Measurements from ENCODE around the gene ATP1B4.
"Not testable (repeated sequence)": the region's sequence is repeated elsewhere in the genome, so short reads cannot be mapped to it uniquely, and the experiment has no call there.

The ATP1B4 gene

DNA sequence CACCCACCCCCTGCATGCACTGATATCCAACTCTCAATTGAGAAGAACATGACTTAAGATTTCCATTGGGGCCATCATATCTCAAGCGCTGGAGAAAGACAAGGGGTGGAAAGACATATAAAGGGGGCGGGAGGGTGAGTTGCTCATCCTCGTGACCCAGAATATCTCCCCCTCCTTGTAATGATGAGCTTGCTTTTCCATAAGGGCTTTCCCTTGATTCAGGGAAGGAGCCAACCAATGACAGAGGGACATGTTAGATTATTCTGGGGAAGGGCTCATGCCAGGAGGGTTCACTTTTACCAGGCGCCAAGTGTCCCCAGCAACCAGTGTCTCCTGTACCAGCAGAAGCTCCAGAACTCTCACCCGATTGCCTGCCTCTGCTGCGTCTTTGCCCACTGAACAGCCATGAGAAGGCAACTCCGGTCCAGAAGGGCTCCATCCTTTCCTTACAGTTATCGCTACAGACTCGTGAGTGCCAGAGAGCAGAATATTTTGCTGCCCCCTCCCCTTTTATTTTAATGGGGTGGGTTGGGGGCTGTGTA is at the start of gene ATP1B4:
ATP1B4 (plus strand) TSS at position 326 of the 542 bp plus-strand sequence; CDS start at position 406, 80 bp downstream.
- in situ Hi-C loops (cut with MboI; ENCODE audit: low sequenced_read_pairs) = no loop called here

DNA sequence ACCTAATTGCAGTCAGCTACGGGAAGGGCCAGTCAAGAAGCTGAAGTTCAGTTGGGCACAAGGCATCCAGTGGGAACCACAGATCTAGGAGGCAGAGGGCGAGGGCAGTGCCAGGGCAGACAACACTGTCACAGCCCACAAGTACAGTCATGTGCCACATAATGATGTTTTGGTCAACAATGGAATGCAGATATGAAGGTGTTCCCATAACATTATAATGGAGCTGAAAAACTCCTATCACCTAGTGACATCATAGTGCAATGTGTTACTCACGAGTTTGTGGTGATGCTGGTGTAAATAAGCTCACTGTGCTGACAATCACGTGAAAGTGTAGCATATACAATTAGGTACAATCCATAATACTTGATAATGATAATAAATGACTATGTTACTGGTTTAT is 46.1 kb upstream of the ATP1B4 start:
- in situ Hi-C loops (cut with MboI; ENCODE audit: low sequenced_read_pairs) = no loop called here

DNA sequence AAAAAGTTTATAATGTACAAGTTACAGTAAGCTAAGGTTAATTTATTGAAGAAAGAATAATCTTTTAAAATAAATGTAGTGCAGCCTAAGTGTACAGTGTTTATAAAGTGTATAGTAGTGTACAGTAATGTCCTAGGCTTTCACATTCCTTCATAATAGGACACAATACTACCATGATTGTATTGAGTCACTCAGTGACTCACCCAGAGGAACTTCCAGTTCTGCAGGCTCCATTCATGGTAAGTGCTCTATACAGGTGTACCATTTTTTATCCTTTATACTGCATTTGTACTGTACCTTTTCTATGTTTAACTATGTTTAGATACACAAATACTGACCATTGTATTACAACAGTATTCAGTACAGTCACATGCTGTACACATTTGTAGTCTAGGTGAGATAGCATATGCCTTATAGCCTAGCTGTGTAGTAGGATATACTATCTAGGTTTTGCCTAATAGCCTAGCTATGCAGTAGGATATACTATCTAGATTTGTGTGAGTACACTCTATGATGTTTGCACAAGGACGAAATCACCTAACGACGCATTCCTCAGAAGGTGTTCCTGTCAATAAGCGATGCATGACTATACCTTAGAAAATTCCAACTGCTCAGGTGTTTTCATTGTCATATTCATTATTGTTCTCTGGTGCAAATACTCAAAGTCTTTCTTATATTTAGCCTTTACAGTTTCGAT is 45.2 kb upstream of the ATP1B4 start:
- in situ Hi-C loops (cut with MboI; ENCODE audit: low sequenced_read_pairs) = no loop called here

DNA sequence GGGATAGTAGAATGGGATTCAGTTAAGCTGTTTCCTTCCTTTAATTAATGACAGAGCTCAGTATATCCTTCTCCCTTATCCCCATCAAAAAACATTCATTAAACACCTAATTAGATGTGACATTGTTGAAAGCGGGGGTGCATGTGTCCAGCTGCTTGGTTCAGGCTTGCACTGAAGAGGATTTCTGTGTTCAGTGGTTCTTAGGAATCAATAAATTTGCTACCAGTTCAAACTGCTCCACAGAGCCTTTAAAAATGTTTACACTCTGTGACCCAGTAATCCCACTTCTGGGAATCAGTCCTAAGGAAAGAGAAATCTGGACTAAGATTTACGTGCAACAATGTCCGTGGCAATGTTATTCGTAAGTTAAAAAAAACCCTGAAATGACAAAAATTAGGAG is 43.5 kb upstream of the ATP1B4 start:
- in situ Hi-C loops (cut with MboI; ENCODE audit: low sequenced_read_pairs) = no loop called here

DNA sequence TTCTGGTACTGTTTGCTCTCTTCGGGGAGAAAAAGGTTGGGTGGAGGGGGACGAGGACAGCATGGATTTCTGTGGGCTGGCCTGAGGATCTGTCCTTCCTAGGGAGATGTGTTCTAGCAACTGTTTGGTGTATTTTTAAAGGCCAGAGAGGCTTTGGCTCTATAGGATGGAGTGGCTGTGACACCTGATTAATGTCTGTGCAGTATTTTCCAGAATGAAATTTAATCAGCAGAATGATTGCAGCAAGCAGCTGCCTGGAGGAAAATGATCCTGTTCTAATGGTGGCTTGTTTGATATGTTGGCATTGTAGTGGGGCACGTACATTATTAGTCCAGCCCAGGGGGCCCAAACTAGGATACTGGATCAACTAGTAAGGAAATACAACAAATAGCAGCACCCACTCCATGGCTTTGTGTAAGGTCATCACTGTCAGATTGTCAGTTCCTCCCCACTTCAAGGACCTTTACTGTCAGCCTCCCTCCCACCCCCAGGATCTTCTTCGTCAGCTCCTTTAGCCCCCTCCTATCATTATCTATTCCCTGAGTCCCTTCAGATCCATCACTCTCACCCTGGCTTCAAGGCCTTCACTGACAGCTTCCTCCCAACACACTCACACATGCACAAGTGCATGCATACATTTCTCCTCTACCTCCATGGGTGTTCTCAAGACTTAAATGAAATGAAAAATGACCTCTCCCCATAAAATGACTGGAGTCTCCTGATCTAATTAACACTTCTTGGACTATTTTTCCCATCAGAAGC is 40.2 kb upstream of the ATP1B4 start:
- in situ Hi-C loops (cut with MboI; ENCODE audit: low sequenced_read_pairs) = no loop called here

DNA sequence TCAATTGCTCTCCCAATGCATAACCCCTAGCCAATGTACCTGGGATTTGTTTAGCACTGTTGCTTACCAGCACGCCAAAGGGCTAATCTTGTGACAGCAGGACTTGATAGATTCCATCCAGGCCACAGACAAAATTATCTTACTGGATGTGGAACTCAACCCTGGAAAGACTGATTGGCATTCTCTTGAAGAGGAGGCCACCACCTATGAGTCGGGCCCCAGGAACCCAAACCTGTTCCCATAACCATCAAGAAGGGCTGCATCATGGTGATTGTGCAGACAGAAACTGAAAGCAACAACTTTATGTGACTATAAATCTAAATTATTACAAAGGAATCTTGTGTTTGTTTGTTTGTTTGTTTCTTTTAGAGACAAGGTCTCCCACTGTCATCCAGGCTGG is 30.8 kb upstream of the ATP1B4 start:
- in situ Hi-C loops (cut with MboI; ENCODE audit: low sequenced_read_pairs) = no loop called here

DNA sequence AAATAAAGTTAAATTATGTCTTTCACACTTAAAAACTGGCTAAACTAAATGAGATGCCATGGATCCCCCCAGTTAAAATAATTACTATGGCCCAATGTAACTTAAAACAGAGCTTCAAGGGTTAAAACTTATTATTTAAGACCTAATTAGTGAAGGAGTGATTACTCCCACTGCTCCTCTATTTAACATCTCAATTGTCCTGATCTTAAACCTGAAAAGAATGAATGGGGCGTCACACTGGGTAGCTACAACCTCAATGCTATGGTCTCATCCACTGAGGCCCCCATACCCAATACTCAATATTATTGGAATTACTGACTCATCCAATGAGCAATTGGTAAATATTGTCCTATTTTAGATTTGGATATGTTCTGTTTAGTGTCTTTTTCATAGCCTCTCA is 29.5 kb upstream of the ATP1B4 start:
- in situ Hi-C loops (cut with MboI; ENCODE audit: low sequenced_read_pairs) = no loop called here

DNA sequence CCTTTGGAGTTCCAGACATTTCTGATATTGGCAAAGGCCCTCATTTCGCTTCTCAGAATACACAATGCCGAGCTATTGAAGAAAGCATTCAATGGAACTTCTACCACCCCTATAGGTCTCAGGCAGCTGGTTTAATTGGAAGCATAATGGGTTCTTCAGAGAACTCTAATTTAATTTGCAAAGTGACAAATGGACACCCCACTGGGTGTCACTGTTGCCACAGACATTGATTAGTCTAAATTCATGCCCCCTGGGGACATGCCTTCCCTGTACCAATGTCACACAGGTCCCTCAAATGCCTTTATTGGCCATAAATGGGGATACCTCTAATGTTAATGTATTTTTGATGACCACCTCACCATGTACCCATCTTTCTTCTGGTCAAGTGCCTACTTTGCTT is 27.7 kb upstream of the ATP1B4 start:
- in situ Hi-C loops (cut with MboI; ENCODE audit: low sequenced_read_pairs) = no loop called here

DNA sequence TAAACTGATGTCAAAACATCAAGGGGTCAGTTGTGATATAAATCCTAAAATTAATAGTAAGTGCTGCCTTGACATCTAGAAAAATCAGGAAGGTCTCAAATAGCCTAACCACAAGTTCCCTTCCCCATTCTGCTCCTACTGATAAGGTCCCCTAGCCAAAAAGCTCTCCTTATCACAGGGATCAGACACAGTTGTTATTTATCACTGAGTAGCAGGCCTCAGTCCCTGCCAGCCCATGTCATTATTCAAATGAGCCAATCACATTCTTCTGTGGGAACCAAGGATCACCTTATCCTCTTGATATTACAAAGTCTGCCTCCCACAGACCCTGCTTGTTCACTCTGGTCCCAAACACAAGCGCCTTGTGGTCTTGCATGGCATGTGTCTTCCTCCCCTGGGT is 27.3 kb upstream of the ATP1B4 start:
- in situ Hi-C loops (cut with MboI; ENCODE audit: low sequenced_read_pairs) = no loop called here

DNA sequence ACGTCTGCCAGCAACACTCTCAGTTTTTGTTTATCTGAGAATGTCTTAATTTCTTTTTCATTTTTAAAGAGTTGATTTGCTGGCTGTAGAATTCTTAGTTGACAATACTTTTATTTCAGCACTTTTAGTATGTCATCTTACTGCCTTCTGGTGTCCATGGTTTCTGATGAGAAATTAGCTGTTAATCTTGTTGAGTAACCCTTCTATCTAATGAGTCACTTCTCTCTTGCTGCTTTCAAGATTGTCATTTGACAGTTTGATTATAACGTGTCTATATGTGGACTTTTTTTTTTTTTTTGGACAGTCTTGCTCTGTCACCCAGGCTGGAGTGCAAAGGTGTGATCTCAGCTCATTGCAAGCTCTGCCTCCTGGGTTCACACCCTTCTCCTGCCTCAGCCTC is 26.6 kb upstream of the ATP1B4 start:
- in situ Hi-C loops (cut with MboI; ENCODE audit: low sequenced_read_pairs) = no loop called here

DNA sequence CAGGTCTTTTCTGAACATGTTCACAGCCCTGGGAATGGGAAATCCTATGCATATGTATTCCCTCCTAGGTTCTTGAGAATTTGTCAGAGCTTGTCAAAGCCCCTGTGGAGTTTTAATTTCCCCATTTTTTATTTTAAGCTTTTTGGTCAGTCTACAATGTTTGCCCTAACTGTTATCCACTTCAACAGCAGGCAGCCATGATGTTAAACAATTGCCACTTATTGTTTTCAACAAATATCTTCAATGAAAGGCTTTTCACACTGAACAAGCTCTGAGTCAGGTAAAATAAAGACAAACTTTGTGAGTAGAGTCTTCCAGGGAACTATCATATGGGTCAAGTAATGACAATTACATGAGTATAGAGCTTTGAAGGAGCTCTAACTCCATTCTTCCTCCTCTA is 25.0 kb upstream of the ATP1B4 start:
- in situ Hi-C loops (cut with MboI; ENCODE audit: low sequenced_read_pairs) = no loop called here

DNA sequence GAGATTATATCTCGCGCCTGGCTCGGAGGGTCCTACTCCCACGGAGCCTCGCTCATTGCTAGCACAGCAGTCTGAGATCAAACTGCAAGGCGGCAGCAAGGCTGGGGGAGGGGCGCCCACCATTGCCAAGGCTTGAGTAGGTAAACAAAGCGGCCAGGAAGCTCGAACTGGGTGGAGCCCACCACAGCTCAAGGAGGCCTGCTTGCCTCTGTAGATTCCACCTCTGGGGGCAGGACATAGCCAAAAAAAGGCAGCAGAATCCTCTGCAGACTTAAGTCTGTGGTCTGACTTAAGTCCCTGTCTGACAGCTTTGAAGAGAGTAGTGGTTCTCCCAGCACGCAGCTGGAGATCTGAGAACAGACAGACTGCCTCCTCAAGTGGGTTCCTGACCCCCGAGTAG is 17.3 kb upstream of the ATP1B4 start:
- in situ Hi-C loops (cut with MboI; ENCODE audit: low sequenced_read_pairs) = not testable (repeated sequence)

DNA sequence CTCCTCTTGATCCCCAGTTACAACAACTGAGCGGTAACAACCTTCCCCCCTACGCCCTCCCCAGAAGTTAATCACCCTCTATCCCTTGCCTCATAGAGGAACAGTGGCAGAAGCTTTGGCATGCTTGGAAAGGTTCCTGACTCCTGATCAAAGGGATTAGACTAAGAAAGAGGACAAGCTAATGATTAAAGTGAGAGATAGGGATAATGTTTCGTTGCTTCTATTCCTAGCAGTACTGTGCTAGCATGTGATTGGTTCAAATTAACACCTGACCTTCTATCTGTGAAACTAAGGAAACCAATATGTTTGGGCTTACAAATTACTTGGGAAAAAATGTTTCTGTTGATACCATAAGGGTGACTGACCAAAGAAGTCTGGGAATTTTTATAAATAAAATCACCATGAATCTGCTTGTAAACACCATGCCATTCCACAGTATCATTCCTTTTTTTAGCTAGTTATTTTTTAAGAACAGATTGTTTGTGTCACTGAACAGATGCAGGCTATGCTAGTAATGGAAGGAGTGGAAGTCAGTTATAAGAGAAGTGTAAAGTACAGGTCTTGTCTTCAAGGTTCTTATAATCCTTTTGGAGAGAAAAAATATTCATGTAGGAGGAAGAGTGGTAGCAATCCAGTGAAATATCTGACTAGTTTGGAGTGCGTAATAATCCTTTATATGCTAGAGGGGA is 11.3 kb upstream of the ATP1B4 start:
- in situ Hi-C loops (cut with MboI; ENCODE audit: low sequenced_read_pairs) = no loop called here

DNA sequence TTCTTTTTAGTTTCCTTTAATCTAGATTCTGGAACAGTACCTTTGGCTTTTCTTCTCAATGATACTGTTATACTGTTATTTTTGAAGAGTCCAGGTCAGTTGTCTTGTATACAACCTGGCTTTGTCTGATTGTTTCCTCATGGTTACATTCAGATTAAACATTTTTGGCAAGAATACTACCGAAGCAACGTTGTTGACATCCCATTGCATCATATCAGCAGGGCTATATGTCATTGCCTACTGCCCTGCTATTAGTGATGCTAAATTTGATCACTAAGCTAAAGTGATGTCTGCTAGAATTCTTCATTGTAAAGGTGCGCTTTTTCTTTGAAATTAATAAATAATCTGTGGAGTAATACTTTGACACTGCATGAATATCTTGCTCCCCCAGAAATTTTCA is 5.8 kb upstream of the ATP1B4 start:
- in situ Hi-C loops (cut with MboI; ENCODE audit: low sequenced_read_pairs) = no loop called here

DNA sequence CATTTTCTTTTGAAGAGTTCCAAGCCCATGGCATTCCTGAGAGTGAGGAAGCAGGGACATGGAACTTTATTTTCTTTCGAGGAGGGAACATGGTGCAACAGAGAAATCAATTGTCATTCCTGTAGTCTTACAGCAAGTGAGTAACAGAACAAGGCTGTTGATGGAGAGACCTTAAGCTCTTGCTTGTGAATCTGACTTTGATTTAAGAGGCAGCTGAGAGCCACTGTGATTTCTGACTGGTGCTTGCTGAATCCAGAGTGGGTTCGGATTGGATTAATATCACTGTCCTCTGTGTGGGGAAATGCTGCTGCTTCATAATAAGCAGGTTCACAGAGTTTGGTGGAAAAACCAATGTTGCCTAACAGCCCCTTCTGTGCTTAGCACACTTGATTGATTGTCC is 4.7 kb upstream of the ATP1B4 start:
- in situ Hi-C loops (cut with MboI; ENCODE audit: low sequenced_read_pairs) = no loop called here

DNA sequence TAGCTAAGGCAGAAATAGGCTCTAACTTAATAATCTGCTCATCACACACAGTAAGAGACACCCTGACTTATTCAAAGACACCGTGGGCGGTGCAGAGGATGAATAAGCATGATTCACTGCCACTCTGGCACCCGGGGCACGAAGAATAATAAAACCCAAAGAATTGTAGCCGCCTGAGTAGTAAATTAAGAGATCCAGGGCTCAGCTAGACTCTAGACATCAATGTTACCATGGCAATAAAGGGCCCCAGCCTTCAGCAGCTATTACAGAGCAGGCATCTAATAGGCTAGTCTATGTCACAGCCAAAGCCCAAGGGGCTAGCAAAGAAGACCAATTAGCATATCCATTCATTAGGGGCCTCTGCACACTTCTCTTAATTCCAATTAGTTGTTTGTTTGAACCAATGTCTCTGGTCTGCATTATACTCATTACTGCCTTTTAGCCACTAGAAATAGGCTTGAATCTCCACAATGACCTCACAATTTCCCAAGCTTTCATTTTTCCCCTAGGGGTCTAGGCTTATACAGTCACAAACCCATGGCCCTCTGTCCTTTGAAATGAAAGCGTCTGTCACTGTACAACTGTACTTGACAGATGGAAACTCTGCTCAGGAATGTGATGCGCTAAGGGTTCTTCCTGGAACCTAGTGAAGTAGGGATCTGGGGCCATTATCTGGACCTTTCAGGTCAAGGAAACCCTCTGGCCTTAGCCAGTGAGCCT is 3.0 kb upstream of the ATP1B4 start:
- in situ Hi-C loops (cut with MboI; ENCODE audit: low sequenced_read_pairs) = no loop called here

DNA sequence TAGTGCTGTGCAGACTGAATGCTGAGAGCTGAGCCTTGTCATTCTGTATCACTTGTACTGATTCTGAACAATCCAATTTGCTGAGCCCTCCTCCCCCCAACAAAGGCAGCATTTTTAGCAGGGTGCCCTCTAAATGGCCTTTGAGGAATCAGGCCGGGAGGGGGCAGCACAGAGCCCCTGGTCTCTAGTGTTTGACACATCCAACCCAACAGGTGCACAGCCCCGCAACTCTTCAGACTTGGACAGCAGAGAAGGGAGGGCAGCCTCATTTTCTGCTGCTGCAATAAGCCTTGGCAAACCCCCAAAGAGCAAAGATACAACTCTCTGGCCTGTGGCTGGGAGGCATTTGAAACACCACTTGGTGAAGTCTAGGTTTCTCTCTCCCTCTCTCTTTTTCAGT is 3.4 kb downstream of the ATP1B4 start:
- in situ Hi-C loops (cut with MboI; ENCODE audit: low sequenced_read_pairs) = no loop called here

DNA sequence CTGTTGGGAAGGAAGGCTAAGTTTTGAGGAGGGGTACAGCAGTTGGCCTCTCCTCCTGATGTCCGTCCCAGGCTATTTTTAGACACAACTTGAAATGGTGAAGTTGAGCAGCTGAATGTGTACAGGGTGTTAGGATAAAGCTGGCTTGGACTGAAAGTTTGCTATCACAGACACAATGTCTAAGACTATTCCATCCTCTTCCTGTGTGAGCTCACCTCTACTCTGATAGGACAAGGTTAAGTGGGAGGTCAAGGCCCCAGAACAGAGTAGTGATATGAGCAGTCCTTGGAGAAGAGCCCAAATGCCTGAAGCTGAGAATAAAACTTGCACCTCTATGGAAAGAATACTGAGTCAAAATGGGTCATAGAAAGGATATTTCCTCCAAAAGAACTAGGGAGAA is 4.1 kb downstream of the ATP1B4 start:
- in situ Hi-C loops (cut with MboI; ENCODE audit: low sequenced_read_pairs) = no loop called here

DNA sequence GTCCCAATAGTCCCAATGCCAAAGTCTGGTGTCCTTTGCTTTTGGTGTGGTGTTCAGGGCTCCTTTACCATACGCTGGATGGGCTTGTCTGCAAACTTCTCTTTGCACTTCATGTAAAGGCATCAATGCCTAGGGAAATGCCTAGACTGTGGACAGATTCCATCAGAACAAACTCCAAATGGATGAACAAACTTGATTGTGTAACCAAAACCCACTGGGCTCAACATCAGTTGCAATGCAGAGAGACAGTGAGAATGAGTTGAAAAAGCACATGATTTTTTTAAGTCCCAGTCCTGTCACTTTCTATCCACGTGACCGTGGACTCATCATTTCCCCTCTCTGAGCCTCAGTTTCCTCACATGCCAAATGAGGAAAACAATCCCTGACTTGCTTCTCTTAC is 4.9 kb downstream of the ATP1B4 start:
- in situ Hi-C loops (cut with MboI; ENCODE audit: low sequenced_read_pairs) = no loop called here

DNA sequence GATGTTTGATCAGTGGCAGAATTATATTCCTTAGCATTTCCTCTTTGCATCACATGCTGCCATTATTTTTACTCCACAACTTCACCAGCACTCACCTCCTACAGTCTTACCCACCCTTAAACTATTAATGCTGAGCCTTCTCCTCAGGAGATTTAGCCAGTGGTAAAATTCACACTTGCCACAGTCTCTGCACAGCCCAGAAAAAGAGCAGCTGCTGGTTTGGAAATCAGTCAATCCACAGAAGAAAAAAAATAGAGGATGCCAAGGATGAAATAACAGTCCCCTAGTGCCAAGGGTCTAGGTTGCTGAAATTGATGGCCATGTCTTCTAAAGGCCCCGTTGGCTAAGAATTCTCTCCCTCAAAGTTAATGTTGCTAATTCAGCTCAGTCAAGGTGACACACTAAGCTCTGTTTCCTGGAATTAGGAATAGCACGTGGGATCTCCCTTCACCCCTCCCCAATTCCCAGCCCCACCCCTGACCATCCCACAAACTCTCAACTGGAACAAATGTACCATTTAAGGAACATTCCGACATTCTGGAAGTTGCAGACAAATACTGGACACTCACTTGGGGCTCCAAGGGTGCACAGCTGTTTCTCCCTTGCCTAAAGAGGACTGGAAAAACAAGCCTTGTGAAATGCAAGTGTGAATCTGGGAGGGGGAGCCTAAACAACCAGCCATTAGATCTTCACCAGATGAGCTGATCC is 5.7 kb downstream of the ATP1B4 start:
- in situ Hi-C loops (cut with MboI; ENCODE audit: low sequenced_read_pairs) = no loop called here

Data from HL-60/S4 treated with phorbol 12-myristate 13-acetate at 8.2 ng/mL for 4 days and 3 days (cell line).